Measurements from ENCODE around the gene TCF12.

DNA sequence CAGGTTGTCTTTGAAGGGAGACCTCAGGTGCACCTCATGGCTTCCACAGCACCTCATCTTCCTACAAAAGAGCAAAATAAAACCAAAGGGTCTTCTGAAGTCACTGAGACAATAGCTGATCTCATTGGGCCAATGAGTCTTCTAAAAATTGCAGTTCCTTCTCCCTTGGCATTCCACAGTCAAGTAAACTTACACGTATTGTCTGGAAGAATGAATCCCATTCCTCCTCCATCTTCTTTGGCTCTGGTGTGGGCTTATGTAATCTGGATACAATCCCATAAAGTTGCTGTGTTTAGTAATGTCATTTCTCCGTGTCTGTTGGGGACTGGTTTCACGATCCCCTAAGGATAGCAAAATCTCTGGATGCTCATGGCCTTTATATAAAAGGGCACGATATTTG, 372.4 kb downstream of the TCF12 start:
- TF ChIP-seq, protein P1, sequence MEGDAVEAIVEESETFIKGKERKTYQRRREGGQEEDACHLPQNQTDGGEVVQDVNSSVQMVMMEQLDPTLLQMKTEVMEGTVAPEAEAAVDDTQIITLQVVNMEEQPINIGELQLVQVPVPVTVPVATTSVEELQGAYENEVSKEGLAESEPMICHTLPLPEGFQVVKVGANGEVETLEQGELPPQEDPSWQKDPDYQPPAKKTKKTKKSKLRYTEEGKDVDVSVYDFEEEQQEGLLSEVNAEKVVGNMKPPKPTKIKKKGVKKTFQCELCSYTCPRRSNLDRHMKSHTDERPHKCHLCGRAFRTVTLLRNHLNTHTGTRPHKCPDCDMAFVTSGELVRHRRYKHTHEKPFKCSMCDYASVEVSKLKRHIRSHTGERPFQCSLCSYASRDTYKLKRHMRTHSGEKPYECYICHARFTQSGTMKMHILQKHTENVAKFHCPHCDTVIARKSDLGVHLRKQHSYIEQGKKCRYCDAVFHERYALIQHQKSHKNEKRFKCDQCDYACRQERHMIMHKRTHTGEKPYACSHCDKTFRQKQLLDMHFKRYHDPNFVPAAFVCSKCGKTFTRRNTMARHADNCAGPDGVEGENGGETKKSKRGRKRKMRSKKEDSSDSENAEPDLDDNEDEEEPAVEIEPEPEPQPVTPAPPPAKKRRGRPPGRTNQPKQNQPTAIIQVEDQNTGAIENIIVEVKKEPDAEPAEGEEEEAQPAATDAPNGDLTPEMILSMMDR (optimal IDR thresholded peaks at IDR 0.05 in 1 of 3, IDR thresholded peaks at IDR 0.05 in 1 of 3, conservative IDR thresholded peaks at IDR 0.05 in 1 of 3; ENCODE audit: extremely low read depth in 1 of 3, insufficient read depth in 2 of 3, low read length in 3 of 3), result no peak
- no peak for TF ChIP-seq EZH2 (IDR thresholded peaks at IDR 0.05; ENCODE audit: low read length)

All from keratinocyte (primary cell).